Limb (tissue), 2 donors: ENCODE results near the gene CYP4F22.
"Not testable (repeated sequence)": the region's sequence is repeated elsewhere in the genome, so short reads cannot be mapped to it uniquely, and the experiment has no call there.

Experiments
- DNase-seq, 2 donors: peaks; one replicate each; pipeline ENCODE4 v3.0.0-alpha.2; 2016; ENCODE audit errors: extremely low spot score in 2 of 2

Gene CYP4F22

GRCh38 chr19:15570420-15570819 is 62.1 kb downstream of the CYP4F22 start:
- no peak for DNase-seq

GRCh38 chr19:15575406-15575805 is 67.1 kb downstream of the CYP4F22 start:
- no peak for DNase-seq

GRCh38 chr19:15576526-15577156 is 68.3 kb downstream of the CYP4F22 start:
- DNase-seq = no peak

GRCh38 chr19:15577184-15577771 is 69.0 kb downstream of the CYP4F22 start:
- DNase-seq = no peak

- DNase-seq = no peak
These were observed 75.0 kb downstream of the CYP4F22 start for GRCh38 chr19:15583346-15583745.

GRCh38 chr19:15584095-15584494 is 75.8 kb downstream of the CYP4F22 start:
- no peak for DNase-seq

GRCh38 chr19:15584541-15585115 is 76.3 kb downstream of the CYP4F22 start:
- DNase-seq = peak; percentile 24 to 86

- DNase-seq = no peak
These were observed 79.3 kb downstream of the CYP4F22 start for GRCh38 chr19:15587663-15588062.

GRCh38 chr19:15588265-15588664 is 79.9 kb downstream of the CYP4F22 start:
- DNase-seq = no peak

GRCh38 chr19:15589760-15590451 is 81.6 kb downstream of the CYP4F22 start:
- DNase-seq = no peak

GRCh38 chr19:15591796-15592195 is 83.5 kb downstream of the CYP4F22 start:
- no peak for DNase-seq

- DNase-seq = not testable (repeated sequence)
These were observed 84.2 kb downstream of the CYP4F22 start for GRCh38 chr19:15592506-15592905.

- not testable (repeated sequence) for DNase-seq
These were observed 85.4 kb downstream of the CYP4F22 start for GRCh38 chr19:15593766-15594165.

- DNase-seq = no peak
These were observed 86.7 kb downstream of the CYP4F22 start for GRCh38 chr19:15595069-15595468.
